Activated B cell treated with CpG ODN at 0.5 μM for 24 hours (primary cell): ENCODE results near the gene KIRREL3. TPM values are rescaled to one million over a fixed set of nuclear protein-coding genes. Genes with fewer than 3 reads are reported as not detected.

Source experiments
- ATAC-seq: fragments of 200-7000 bp; cut with Tn5 transposase; one replicate; pipeline ENCODE4 v1.10.0; 2021; ENCODE audit warnings: low read depth, mild to moderate bottlenecking, moderate library complexity
- CTCF ChIA-PET: fragments of 350-600 bp; sonication (Branson Sonifier 250); formaldehyde crosslinking; loops from one replicate; lab custom pipeline; 2021; ENCODE audit warnings: antibody characterized with exemption; lab: Charles Lee
- POLR2A ChIA-PET: fragments of 350-600 bp; sonication (Branson Sonifier 250); formaldehyde crosslinking; loops from one replicate; lab custom pipeline; 2021; ENCODE audit warnings: antibody characterized with exemption; lab: Charles Lee
- DNase-seq: peaks from one replicate; pipeline ENCODE4 v3.0.0; 2022
- H3K27ac Mint-ChIP-seq: one replicate; pipeline ENCODE4 v1.8.0; 2020; ENCODE audit warnings: mixed read lengths
- H3K27me3 Mint-ChIP-seq: one replicate; pipeline ENCODE4 v1.8.0; 2021; ENCODE audit warnings: mixed read lengths
- H3K36me3 Mint-ChIP-seq: one replicate; pipeline ENCODE4 v1.8.0; 2021; ENCODE audit warnings: low read depth, mixed read lengths
- H3K4me1 Mint-ChIP-seq: one replicate; pipeline ENCODE4 v1.8.0; 2021; ENCODE audit warnings: mixed read lengths
- H3K4me3 Mint-ChIP-seq: one replicate; pipeline ENCODE4 v1.8.0; 2020; ENCODE audit warnings: mild to moderate bottlenecking, mixed read lengths
- H3K9me3 Mint-ChIP-seq: one replicate; pipeline ENCODE4 v1.8.0; 2020; ENCODE audit warnings: mixed read lengths
- intact Hi-C: fragments of 100-400 bp; cut with micrococcal nuclease; formaldehyde crosslinking; loops from one replicate; pipeline ENCODE4 v1.15.1; 2024
- total RNA-seq: library from RNA; stranded (reverse); gene quantifications from 2 replicates; pipeline ENCODE4 v1.2.3, GENCODE V29; 2022
- TF ChIP-seq, protein P1 (sequence below): fragments of 200-600 bp; IDR thresholded peaks from one replicate; pipeline ENCODE4 v1.8.0; 2022; ENCODE audit warnings: antibody characterized with exemption, mild to moderate bottlenecking

The KIRREL3 gene
- total RNA-seq, 1 donor from 2014 or later: not detected

- Mint-ChIP-seq H3K27me3 (peaks cover 11% of the 10 kb centered on the region), H3K27ac (no peak overlapping the region), H3K4me1 (no peaks in the 10 kb centered on the region), H3K36me3 (no peaks in the 10 kb centered on the region), H3K9me3 (peaks cover 6% of the 10 kb centered on the region), H3K4me3 (no peak overlapping the region)
- ATAC-seq (no peak), DNase-seq (no peak)
- TF ChIP-seq, protein P1, sequence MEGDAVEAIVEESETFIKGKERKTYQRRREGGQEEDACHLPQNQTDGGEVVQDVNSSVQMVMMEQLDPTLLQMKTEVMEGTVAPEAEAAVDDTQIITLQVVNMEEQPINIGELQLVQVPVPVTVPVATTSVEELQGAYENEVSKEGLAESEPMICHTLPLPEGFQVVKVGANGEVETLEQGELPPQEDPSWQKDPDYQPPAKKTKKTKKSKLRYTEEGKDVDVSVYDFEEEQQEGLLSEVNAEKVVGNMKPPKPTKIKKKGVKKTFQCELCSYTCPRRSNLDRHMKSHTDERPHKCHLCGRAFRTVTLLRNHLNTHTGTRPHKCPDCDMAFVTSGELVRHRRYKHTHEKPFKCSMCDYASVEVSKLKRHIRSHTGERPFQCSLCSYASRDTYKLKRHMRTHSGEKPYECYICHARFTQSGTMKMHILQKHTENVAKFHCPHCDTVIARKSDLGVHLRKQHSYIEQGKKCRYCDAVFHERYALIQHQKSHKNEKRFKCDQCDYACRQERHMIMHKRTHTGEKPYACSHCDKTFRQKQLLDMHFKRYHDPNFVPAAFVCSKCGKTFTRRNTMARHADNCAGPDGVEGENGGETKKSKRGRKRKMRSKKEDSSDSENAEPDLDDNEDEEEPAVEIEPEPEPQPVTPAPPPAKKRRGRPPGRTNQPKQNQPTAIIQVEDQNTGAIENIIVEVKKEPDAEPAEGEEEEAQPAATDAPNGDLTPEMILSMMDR: no peak
- intact Hi-C loops: no loop called here
- ChIA-PET CTCF (no interaction called here), POLR2A (no interaction called here)
Observed at GRCh38 chr11:126510621-126511370, 489.8 kb downstream of the KIRREL3 start.

GRCh38 chr11:126507646-126508045 lies 492.9 kb downstream of the KIRREL3 start:
- TF ChIP-seq, protein P1: no peak
- Mint-ChIP-seq H3K4me1 (no peaks in the 10 kb centered on the region), H3K36me3 (no peaks in the 10 kb centered on the region), H3K9me3 (peaks cover 10% of the 10 kb centered on the region), H3K27ac (no peak overlapping the region), H3K27me3 (peaks cover 17% of the 10 kb centered on the region), H3K4me3 (no peak overlapping the region)
- intact Hi-C loops: no loop called here
- ATAC-seq (no peak), DNase-seq (no peak)
- ChIA-PET POLR2A (no interaction called here), CTCF (no interaction called here)

- TF ChIP-seq, protein P1: no peak
- Mint-ChIP-seq H3K27me3 (peaks cover 21% of the 10 kb centered on the region), H3K4me1 (no peaks in the 10 kb centered on the region), H3K9me3 (peaks cover 10% of the 10 kb centered on the region), H3K27ac (no peak overlapping the region), H3K36me3 (no peaks in the 10 kb centered on the region), H3K4me3 (no peak overlapping the region)
- no peak for ATAC-seq
- ChIA-PET CTCF (no interaction called here), POLR2A (no interaction called here)
- intact Hi-C loops: no loop called here
- DNase-seq: no peak
Observed at GRCh38 chr11:126506789-126507188, 493.8 kb downstream of the KIRREL3 start.

- H3K4me3 Mint-ChIP-seq: no peak overlapping the region
- ChIA-PET POLR2A (no interaction called here), CTCF (no interaction called here)
- H3K36me3 Mint-ChIP-seq: no peaks in the 10 kb centered on the region
- no peaks in the 10 kb centered on the region for H3K4me1 Mint-ChIP-seq
- intact Hi-C loops: no loop called here
- DNase-seq (no peak), ATAC-seq (no peak)
- H3K27me3 Mint-ChIP-seq: peaks cover 34% of the 10 kb centered on the region
- no peak overlapping the region for H3K27ac Mint-ChIP-seq
- peaks cover 10% of the 10 kb centered on the region for H3K9me3 Mint-ChIP-seq
- TF ChIP-seq, protein P1: no peak
Observed at GRCh38 chr11:126502982-126503381, 497.6 kb downstream of the KIRREL3 start.

DNA sequence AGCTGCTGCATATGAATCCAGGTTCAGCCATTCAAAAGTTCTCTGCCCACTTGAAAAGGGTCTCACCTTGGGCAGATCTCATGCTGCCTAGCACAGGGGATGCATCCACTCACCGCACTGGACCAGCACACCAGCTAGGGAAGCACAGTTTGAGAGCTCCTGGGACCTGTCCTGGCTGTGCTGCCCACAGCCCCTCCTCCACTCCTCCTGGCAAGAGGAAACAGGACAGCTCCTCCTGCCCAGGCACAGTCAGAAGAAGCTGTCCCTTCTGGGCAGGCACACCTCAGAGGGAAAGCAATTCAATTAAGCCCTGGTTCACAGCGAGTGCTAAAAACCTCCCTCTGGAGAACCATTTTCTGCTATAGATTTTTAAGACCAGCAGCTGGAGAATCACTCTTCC lies 498.4 kb downstream of the KIRREL3 start:
- TF ChIP-seq, protein P1: no peak
- Mint-ChIP-seq H3K27me3 (peaks cover 34% of the 10 kb centered on the region), H3K4me3 (no peak overlapping the region), H3K27ac (no peak overlapping the region), H3K9me3 (peaks cover 8% of the 10 kb centered on the region), H3K4me1 (no peaks in the 10 kb centered on the region), H3K36me3 (no peaks in the 10 kb centered on the region)
- intact Hi-C loops: no loop called here
- CTCF ChIA-PET: no interaction called here
- DNase-seq (no peak), ATAC-seq (no peak)
- POLR2A ChIA-PET: no interaction called here
